WI38 (cell line): Measurements from ENCODE around the gene BICRA.

Experiments
- H3K4me3 ChIP-seq: 2 replicates; pipeline ENCODE4 v1.5.1; 2011; ENCODE audit warnings: low read depth, mild to moderate bottlenecking, control low read depth, low read length
- TF ChIP-seq, protein P1 (sequence below): IDR thresholded peaks from 2 replicates; pipeline ENCODE4 v1.5.1; 2012; ENCODE audit warnings: low read depth, mild to moderate bottlenecking, control low read depth, low read length

BICRA gene

DNA sequence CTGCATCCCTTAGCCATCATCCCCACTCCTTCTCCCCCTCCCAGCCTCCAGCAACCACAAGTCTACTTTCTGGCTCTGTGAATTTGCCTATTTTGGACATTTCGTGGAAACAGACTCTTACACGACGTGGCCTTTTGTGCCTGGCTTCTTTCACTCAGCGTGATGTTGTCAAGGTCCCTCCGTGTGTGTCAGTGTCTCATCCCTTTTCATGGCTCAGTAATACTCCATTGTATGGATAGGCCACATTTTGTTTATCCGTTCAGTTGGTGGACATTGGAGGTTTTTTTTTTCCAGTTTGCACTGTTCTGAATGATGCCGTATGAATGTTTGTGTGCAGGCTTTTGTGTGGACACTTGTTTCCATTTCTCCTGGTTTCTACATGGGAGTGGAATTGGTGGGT lies 38.0 kb downstream of the BICRA start:
- H3K4me3 ChIP-seq: no peak overlapping the region
- TF ChIP-seq, protein P1, sequence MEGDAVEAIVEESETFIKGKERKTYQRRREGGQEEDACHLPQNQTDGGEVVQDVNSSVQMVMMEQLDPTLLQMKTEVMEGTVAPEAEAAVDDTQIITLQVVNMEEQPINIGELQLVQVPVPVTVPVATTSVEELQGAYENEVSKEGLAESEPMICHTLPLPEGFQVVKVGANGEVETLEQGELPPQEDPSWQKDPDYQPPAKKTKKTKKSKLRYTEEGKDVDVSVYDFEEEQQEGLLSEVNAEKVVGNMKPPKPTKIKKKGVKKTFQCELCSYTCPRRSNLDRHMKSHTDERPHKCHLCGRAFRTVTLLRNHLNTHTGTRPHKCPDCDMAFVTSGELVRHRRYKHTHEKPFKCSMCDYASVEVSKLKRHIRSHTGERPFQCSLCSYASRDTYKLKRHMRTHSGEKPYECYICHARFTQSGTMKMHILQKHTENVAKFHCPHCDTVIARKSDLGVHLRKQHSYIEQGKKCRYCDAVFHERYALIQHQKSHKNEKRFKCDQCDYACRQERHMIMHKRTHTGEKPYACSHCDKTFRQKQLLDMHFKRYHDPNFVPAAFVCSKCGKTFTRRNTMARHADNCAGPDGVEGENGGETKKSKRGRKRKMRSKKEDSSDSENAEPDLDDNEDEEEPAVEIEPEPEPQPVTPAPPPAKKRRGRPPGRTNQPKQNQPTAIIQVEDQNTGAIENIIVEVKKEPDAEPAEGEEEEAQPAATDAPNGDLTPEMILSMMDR: no peak

DNA sequence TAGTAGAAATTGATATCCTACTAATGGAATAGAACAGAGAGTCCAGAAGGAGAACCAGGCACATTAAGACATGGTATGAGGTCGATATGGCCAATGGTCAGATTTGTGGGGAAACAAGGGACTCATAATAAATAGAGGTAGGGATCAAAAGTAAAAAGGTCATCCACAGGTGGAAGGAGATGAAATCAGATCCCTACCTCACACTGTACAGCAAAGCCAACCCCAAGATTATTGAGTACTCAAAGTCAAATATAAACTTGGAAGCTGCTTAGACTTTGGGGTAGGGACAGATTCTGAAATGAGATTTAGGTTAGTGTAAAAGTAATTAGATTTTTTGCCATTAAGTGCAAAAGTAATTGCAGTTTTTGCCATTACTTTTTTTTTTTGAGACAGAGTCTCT lies 40.7 kb downstream of the BICRA start:
- no peak overlapping the region for H3K4me3 ChIP-seq
- TF ChIP-seq, protein P1: no peak

DNA sequence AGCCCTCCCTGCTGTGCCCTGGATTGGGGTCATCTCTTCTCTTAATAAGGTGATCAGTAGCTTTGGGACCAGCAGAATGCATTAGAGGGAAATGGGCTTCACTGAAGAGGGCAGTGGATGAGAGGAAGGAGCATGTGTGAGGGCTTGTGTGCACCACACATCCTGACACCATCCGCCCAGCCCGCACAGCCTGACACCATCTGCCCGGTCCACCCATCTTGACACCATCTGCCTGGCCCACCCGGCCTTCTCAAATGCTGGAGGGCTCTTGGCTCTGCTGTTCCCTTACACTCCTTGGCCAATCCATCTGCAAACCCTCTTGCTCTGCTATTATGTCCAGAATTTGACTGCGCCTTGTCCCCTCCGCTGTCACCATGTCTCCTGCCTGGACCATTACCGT lies 41.8 kb downstream of the BICRA start:
- TF ChIP-seq, protein P1: no peak
- no peak overlapping the region for H3K4me3 ChIP-seq

DNA sequence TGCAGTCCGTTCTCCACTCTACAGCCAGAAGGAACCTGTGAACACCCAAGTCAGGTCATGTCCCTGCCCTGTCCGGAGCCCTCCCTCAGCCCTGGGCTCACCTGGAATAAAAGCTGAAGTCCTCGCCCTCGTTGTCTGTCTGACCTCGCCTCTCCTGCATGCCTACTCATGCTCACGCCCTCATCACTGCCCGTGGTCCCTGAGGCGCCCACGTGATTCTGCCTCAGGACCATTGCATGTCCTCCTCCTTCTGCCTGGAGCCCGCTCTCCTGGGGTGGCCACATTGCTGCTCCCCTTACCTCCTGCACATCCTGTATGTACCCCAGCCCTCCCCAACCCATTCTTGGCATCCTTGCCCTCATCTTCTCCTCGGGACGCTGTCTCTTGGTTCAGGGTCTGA lies 42.2 kb downstream of the BICRA start:
- TF ChIP-seq, protein P1: no peak

DNA sequence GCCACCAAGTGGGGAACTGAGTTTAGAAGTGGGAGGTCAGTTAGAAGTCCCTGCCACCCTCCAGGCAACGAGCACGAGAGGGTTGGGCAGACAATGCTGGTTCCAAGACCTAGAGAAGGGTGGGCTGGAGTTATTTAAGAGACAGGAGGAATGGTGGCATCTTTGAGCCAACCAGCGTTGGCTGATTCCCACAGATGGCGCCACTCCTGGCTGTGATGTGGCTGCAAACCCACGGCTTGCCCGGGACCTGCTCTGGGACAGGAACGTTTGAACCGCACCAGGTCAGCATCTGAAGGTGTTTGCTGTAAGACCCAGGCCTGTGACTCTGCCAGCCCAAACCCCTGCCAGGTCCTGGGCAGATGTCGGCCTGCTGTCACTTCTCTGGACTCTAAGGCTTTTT lies 42.8 kb downstream of the BICRA start:
- no peak overlapping the region for H3K4me3 ChIP-seq
- TF ChIP-seq, protein P1: no peak

More for the DNA sequence above, 42.2 kb downstream of the BICRA start:
- no peak overlapping the region for H3K4me3 ChIP-seq

DNA sequence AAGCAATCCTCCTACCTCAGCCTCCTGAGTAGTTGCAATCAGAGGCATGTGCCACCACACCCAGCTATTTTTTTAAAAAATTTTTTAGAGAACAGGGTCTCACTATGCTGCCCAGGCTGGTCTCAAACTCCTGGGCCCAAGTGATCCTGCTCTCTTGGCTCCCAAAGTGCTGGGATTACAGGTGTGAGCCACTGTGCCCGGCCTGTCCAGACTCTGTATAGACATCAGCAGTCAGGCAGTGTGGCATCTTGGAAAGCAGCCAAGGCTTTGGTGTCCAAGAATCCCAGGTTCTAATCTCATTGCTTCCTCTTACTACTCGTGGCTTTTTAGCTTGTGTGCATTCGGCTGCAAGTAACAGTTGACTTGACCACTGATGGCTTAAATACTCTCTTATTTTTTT lies 43.4 kb downstream of the BICRA start:
- TF ChIP-seq, protein P1: no peak
- no peak overlapping the region for H3K4me3 ChIP-seq

DNA sequence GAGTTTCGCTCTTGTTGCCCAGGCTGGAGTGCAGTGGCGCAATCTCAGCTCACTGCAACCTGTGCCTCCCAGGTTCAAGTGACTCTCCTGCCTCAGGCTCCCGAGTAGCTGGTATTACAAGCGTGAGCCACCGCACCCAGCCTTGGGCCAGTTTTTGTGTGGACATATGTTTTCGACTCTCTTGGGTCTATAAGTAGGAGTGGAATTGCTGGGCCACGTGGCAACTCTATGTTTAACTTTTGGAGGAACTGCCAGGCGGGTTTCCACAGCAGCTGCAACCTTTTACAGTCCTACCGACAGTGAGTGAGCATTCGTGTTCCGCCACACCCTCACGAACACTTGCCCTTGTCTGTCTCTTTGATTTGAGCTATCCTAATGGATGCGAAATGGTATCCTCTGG lies 44.9 kb downstream of the BICRA start:
- H3K4me3 ChIP-seq: no peak overlapping the region
- TF ChIP-seq, protein P1: no peak
